Measurements from ENCODE around the gene WDCP. TPM values are rescaled to one million over a fixed set of nuclear protein-coding genes. Genes with fewer than 3 reads are reported as not detected.

Gene WDCP
- total RNA-seq, 2 experiments from 2014 or later = 20.2 to 23.0 TPM

GRCh38 chr2:24086241-24086640 lies 39.0 kb upstream of the WDCP start:
- DNase-seq (no peak), ATAC-seq (no peak)
- no peaks in the 10 kb centered on the region for H3K27me3 Mint-ChIP-seq
- intact Hi-C loops (cut with micrococcal nuclease) = no loop called here
- H3K9me3 Mint-ChIP-seq = no peaks in the 10 kb centered on the region
- H3K27ac Mint-ChIP-seq = no peak overlapping the region
- ChIA-PET POLR2A (no interaction called here), CTCF (interaction anchor here (4.8 kb wide), 1 partner anchor 261 kb away, joined by 76 read pairs; no protein-coding TSS in a partner anchor)
- H3K4me1 Mint-ChIP-seq (ENCODE audit: low read depth) = peaks cover 12% of the 10 kb centered on the region
- H3K4me3 Mint-ChIP-seq = no peak overlapping the region
- TF ChIP-seq CTCF (IDR thresholded peaks at IDR 0.05) = no peak
- H3K36me3 Mint-ChIP-seq (ENCODE audit: low read depth) = peaks cover 8% of the 10 kb centered on the region

GRCh38 chr2:24085200-24085489 lies 38.0 kb upstream of the WDCP start:
- POLR2A ChIA-PET = interaction anchor here (1.1 to 3.1 kb wide), 3 partner anchors 12 to 158 kb away, joined by 3 to 20 read pairs (median 3); partner anchors contain the start of gene ATAD2B
- intact Hi-C loops (cut with micrococcal nuclease) = no loop called here
- no peaks in the 10 kb centered on the region for H3K27me3 Mint-ChIP-seq
- H3K36me3 Mint-ChIP-seq (ENCODE audit: low read depth) = peaks cover 8% of the 10 kb centered on the region
- DNase-seq = no peak
- CTCF ChIA-PET = interaction anchor here (0.8 to 4.8 kb wide), 29 partner anchors 9 to 460 kb away, joined by 3 to 76 read pairs (median 5); partner anchors contain the start of genes ATAD2B, FAM228B, FKBP1B and PFN4
- no peak for TF ChIP-seq CTCF (IDR thresholded peaks at IDR 0.05)
- H3K4me1 Mint-ChIP-seq (ENCODE audit: low read depth) = peaks cover 12% of the 10 kb centered on the region
- no peak overlapping the region for H3K27ac Mint-ChIP-seq
- ATAC-seq = no peak
- no peaks in the 10 kb centered on the region for H3K9me3 Mint-ChIP-seq
- peak overlapping the region; percentile 84 for H3K4me3 Mint-ChIP-seq

- H3K27me3 Mint-ChIP-seq = no peaks in the 10 kb centered on the region
- peaks cover 12% of the 10 kb centered on the region for H3K4me1 Mint-ChIP-seq (ENCODE audit: low read depth)
- H3K9me3 Mint-ChIP-seq = no peaks in the 10 kb centered on the region
- ChIA-PET CTCF (interaction anchor here (0.6 to 4.8 kb wide), 58 partner anchors 8 to 459 kb away, joined by 3 to 76 read pairs (median 5); partner anchors contain the start of genes ATAD2B, FAM228B, FKBP1B and MFSD2B), POLR2A (interaction anchor here (1.1 to 3.1 kb wide), 5 partner anchors 11 to 180 kb away, joined by 3 to 20 read pairs (median 5); partner anchors contain the start of gene ATAD2B)
- peak; percentile 85 for DNase-seq
- peak within 1 kb of the TSS; percentile 79 for H3K27ac Mint-ChIP-seq
- peak; percentile 90 for ATAC-seq
- TF ChIP-seq CTCF (IDR thresholded peaks at IDR 0.05) = peak; percentile 97
- peak within 1 kb of the TSS; percentile 84 for H3K4me3 Mint-ChIP-seq
- intact Hi-C loops (cut with micrococcal nuclease) = loop anchor here (5.0 kb wide), 1 partner anchor 262 kb away; no protein-coding TSS in a partner anchor
- H3K36me3 Mint-ChIP-seq (ENCODE audit: low read depth) = peaks cover 8% of the 10 kb centered on the region
Measured at GRCh38 chr2:24084386-24085199, 37.4 kb upstream of the WDCP start, which contains the start of gene TP53I3. Gene TP53I3, minus strand, starts transcription at chr2:24084834. Its CDS starts 508 bp downstream, at chr2:24084326.

DNA sequence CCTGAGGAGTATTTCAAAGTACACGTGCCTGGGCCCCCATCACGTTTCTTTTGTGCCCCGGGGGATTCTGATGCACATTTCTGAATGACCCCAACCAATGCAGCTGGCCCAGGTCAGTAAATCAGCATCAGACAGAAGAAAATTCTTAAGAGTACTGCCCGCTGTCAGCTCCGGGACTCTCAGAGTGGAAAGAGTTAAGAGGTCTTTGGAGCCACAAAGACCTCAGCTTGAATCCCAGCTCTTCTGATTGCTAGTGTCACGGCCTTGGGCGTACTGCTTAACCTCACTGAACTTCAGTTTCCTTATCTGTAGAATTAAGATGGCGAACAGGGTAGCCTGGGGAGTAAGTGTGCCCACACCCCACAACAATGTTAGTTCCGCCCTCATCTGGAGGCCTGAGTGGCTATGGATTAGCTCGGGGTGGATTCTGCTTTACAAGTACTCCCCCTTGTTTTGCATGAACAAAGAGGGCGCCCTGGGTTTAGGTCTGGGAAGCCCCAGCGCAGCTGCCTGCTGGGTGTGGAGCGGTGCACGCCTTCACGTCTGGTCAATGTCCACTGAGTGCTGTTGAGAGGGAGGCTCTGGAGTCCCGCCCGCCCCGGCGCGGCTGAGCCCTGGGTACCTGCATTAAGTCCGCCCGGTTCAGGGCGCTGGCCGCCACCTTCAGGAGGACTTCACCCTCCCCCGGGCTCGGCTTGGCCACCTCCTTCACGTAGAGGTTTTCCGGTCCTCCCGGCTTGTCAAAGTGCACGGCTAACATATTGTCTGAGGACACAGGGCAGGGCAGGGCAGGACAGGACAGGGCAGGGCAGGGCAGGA lies 36.6 kb upstream of the WDCP start:
- peaks cover 12% of the 10 kb centered on the region for H3K4me1 Mint-ChIP-seq (ENCODE audit: low read depth)
- H3K36me3 Mint-ChIP-seq (ENCODE audit: low read depth) = peaks cover 6% of the 10 kb centered on the region
- intact Hi-C loops (cut with micrococcal nuclease) = loop anchor here (5.0 kb wide), 1 partner anchor 261 kb away; no protein-coding TSS in a partner anchor
- ATAC-seq = peak; percentile 82
- DNase-seq = peak; percentile 73
- H3K27me3 Mint-ChIP-seq = no peaks in the 10 kb centered on the region
- no peaks in the 10 kb centered on the region for H3K9me3 Mint-ChIP-seq
- no peak for TF ChIP-seq CTCF (IDR thresholded peaks at IDR 0.05)
- POLR2A ChIA-PET = interaction anchor here (0.8 to 3.1 kb wide), 4 partner anchors 34 to 179 kb away, joined by 3 to 20 read pairs (median 5); partner anchors contain the start of gene ATAD2B
- H3K27ac Mint-ChIP-seq = peak overlapping the region; percentile 79
- CTCF ChIA-PET = interaction anchor here (0.6 to 4.8 kb wide), 43 partner anchors 8 to 286 kb away, joined by 3 to 76 read pairs (median 6); partner anchors contain the start of genes ATAD2B, FAM228B, FKBP1B and MFSD2B
- H3K4me3 Mint-ChIP-seq = peak overlapping the region; percentile 84
